Naive B cell (primary cell): ENCODE data around the gene COLQ. TPM values are rescaled to one million over a fixed set of nuclear protein-coding genes. Genes with fewer than 3 reads are reported as not detected.
"Not testable (repeated sequence)": the region's sequence is repeated elsewhere in the genome, so short reads cannot be mapped to it uniquely, and the experiment has no call there.

Experiments
- ATAC-seq, 2 donors: fragments of 150-1000 bp; cut with Tn5 transposase; 2 replicates each; pipeline ENCODE4 v1.10.0; 2021; ENCODE audit warnings: low read depth in 2 of 2, mild to moderate bottlenecking in 2 of 2, moderate library complexity in 2 of 2
- DNase-seq: peaks from one replicate; pipeline ENCODE4 v3.0.0; 2022
- H3K27ac Mint-ChIP-seq, 6 donors: one replicate each; pipeline ENCODE4 v1.8.0; 2020 to 2022; ENCODE audit warnings: mild to moderate bottlenecking in 6 of 6, mixed read lengths in 6 of 6, moderate library complexity in 5 of 6, inconsistent platforms in 2 of 6
- H3K27me3 Mint-ChIP-seq, 3 donors: one replicate each; pipeline ENCODE4 v1.8.0; 2021 to 2022; ENCODE audit warnings: mixed read lengths in 3 of 3, mild to moderate bottlenecking in 1 of 3
- H3K36me3 Mint-ChIP-seq, 2 donors: one replicate each; pipeline ENCODE4 v1.8.0; 2020 to 2022; ENCODE audit warnings: mixed read lengths in 2 of 2, inconsistent platforms in 1 of 2, mild to moderate bottlenecking in 1 of 2
- H3K4me1 Mint-ChIP-seq, 3 donors: one replicate each; pipeline ENCODE4 v1.8.0; 2020 to 2022; ENCODE audit warnings: mixed read lengths in 3 of 3, inconsistent platforms in 1 of 3, mild to moderate bottlenecking in 1 of 3, moderate library complexity in 1 of 3
- H3K4me3 Mint-ChIP-seq, 8 donors: one replicate each; pipeline ENCODE4 v1.8.0; 2020 to 2022; ENCODE audit warnings: mild to moderate bottlenecking in 8 of 8, mixed read lengths in 8 of 8, moderate library complexity in 8 of 8, inconsistent platforms in 2 of 8
- H3K9me3 Mint-ChIP-seq, 7 donors: one replicate each; pipeline ENCODE4 v1.8.0; 2020 to 2022; ENCODE audit warnings: mixed read lengths in 7 of 7, mild to moderate bottlenecking in 5 of 7, inconsistent platforms in 2 of 7, moderate library complexity in 1 of 7
- polyA plus RNA-seq, 6 donors: library from polyadenylated mRNA; unstranded; fragments of 300-500 nt; fragmentation: Illumina TruSeq; gene quantifications; one replicate each; pipeline ENCODE4 v1.2.3, GENCODE V29; 2021; ENCODE audit warnings: low read depth in 6 of 6

COLQ gene
- polyA plus RNA-seq, 6 donors from 2014 or later, result 0.17 to 0.45 TPM; not detected in 4

DNA sequence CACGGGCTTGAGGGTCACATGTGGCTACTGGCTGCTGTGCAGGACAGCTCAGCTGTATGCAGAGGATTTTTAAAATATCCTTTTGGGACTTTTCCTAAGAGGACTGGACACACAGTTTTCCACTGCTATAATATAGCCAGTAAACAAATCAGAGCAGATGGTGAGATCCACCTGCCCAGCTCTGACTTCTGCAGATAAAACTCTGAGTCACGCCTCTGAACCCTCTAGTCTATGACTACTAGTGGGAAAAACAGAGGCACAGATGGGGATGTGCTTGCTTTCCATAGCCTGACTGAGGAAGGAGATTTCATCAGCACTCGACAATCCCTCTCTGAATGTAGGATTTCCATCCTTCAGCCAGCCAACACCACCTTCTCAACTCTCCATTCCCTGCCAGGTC, 45.1 kb downstream of the COLQ start:
- Mint-ChIP-seq H3K9me3 (no peaks in the 10 kb centered on the region), H3K4me1 (no peaks in the 10 kb centered on the region), H3K27me3 (no peaks in the 10 kb centered on the region), H3K36me3 (no peaks in the 10 kb centered on the region), H3K27ac (no peak overlapping the region), H3K4me3 (no peak overlapping the region)
- DNase-seq (no peak), ATAC-seq (no peak)

DNA sequence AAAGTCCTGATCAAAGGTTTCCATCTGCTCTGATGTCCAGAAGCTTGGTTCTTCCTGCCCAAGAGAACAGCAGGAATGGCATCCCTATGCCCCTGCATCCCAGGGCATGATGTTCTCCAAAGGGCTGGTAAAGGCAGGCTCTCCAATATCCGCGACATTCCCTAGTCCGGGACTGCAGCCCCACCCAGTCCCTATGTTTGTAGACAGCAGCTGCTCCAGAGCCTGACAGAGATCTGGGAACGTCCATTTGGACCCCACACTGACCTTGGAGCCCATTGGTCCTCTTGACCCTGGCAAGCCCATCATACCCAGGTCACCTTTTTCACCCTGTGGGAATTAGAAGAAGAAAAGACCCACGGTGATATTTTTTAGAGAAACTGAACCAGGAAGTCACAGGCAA, 46.3 kb downstream of the COLQ start:
- Mint-ChIP-seq H3K27me3 (no peaks in the 10 kb centered on the region), H3K9me3 (no peaks in the 10 kb centered on the region), H3K4me3 (no peak overlapping the region)

DNA sequence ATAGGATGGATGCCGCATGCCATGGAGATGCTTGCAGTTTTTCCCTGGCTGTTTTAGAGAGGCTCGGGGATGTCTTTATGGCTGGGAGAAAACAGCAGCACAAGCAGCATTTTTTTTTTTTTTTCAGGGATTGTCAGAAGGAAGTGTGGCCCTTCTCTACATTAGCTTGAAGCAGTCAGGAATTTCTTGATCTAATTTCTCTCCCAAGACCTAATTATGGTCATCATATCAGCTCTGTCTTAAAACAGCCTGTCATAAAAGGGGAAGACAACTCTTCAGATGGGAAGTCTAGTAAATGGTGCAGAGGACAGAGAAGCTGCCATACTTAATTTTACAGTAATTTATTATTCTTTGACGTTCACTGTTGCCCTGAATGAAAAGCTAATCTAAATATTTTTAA, 49.6 kb downstream of the COLQ start:
- peak overlapping the region in 1 of 8 donors; percentile 61 for H3K4me3 Mint-ChIP-seq
- no peaks in the 10 kb centered on the region for H3K9me3 Mint-ChIP-seq
- no peaks in the 10 kb centered on the region for H3K36me3 Mint-ChIP-seq
- no peaks in the 10 kb centered on the region for H3K27me3 Mint-ChIP-seq
- ATAC-seq (no peak), DNase-seq (no peak)
- H3K4me1 Mint-ChIP-seq, result no peaks in the 10 kb centered on the region
- H3K27ac Mint-ChIP-seq, result no peak overlapping the region

More for the DNA sequence above, 46.3 kb downstream of the COLQ start:
- ATAC-seq, result no peak
- Mint-ChIP-seq H3K36me3 (no peaks in the 10 kb centered on the region), H3K27ac (no peak overlapping the region), H3K4me1 (no peaks in the 10 kb centered on the region)
- DNase-seq, result no peak

DNA sequence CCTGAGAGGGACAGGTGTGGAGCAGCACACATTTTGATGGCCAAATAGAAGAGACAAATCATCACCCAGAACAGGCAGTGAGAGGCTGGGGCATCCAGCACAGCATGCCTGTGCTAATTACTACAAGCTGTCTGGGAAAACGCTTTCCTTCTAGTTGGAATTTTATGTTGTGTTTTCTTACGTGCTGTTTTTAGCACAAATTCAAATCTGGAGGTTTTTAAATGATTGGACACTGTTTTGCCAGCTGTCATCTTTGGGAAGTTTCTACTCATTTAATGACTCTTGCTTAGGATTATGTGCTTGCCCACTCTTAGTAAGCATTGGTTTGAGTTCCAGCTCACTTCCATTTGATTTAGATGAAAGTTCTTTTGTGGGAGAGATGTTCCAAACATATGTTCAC, 50.7 kb downstream of the COLQ start:
- Mint-ChIP-seq H3K27me3 (no peaks in the 10 kb centered on the region), H3K27ac (no peak overlapping the region), H3K4me3 (no peak overlapping the region), H3K36me3 (no peaks in the 10 kb centered on the region), H3K9me3 (no peaks in the 10 kb centered on the region), H3K4me1 (no peaks in the 10 kb centered on the region)
- DNase-seq, result no peak
- ATAC-seq, result no peak

DNA sequence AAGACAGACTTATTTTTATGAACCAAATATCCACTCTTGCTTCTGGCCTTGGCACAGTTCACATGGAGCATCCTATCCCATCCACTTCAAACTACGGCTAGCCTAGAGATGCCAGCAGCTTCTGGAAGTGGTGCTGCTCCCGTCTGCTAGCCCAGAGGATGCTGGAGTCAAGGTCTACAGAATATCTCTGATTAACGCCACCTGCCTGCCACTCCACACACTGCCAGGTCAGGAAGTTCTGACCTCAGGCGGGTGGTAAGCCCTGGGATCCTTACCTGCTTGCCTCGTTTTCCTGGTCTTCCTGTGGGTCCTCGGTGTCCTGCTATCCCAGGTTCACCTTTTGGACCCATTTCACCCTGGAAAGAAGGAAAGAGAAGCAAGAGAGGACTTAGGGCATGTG, 51.2 kb downstream of the COLQ start:
- H3K9me3 Mint-ChIP-seq, result no peaks in the 10 kb centered on the region
- no peaks in the 10 kb centered on the region for H3K27me3 Mint-ChIP-seq
- no peaks in the 10 kb centered on the region for H3K4me1 Mint-ChIP-seq
- DNase-seq (no peak), ATAC-seq (no peak)
- H3K4me3 Mint-ChIP-seq, result no peak overlapping the region
- H3K27ac Mint-ChIP-seq, result no peak overlapping the region
- no peaks in the 10 kb centered on the region for H3K36me3 Mint-ChIP-seq

DNA sequence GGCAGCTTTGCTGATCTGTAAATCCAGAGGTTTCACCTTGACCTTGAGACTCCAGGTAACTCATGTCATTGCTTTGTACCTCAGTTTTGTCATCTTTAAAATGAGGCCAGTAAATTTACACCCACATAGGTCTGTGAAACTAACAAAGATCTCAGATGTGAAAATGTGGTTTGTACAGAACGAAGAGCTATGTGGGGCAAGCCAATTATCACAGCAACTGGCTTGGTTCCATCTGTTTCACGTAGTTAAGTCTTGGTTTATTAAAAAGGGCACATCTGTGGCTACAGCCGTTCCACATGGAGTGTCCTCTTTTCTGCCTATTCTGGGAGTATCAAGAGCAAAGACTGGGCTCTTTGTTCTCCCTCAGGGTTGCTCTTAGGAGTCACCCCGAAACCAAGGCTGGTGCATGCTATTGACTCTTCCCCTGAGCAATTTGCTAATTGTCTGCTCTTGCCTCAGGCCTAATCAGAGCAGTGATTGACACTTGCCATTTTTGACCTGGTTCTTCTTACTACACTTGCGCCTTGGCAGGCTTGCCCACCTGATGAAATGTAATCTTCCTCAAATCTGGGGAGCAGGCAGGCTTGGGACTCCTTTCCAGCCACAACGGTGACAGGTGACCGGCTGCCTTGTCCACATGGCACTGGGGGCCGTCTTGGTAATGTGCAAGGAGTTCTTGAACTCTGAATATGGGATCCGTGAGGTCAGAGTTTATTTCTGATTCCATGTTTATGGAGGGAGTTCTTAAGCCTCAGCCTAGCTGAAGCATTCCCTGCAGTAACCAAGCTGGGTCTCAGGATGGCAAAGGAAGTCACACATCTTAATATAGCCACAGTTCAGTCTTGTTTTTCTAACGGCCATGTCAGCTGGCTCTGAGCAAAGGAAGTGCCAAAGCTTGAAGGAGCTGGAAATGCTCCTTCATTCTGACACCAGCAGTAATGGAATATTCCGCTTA, 54.0 kb downstream of the COLQ start:
- Mint-ChIP-seq H3K4me1 (no peaks in the 10 kb centered on the region), H3K4me3 (no peak overlapping the region), H3K36me3 (no peaks in the 10 kb centered on the region), H3K27ac (peak overlapping the region in 1 of 6 donors; percentile 17), H3K27me3 (no peaks in the 10 kb centered on the region), H3K9me3 (no peaks in the 10 kb centered on the region)
- DNase-seq (no peak), ATAC-seq (no peak)

DNA sequence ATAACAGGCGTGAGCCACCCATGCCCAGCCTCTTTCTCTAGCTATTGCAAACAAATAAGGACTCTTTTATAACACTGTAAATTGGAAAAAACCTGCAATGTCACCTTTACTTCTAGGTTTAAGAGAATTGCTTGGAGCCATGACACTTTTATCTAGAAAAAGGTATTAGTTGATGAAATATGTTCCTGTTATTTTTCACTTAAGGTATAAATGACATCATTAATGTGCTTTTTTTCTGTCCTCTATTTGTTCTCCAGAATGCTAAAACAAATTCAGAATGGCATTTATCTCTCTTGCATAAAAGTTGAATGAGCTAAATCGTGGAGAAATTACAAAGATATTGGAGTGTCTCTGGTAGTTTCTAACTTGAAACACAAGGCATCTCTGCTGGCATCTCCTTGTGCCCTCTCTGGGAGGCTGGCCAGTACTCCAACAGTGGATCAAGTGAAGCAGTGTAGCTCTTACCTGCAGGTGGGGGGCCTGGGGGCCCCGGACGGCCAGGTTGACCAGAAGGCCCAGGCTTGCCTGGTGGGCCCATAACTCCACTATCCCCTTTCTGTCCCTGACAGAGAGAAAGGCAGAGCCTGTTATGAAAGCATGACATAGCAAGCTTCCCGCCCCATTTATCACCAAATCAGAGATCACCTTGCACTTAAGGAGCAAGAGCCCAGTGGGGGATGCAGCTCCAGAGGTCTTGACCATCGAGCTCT, 55.5 kb downstream of the COLQ start:
- ATAC-seq (no peak), DNase-seq (no peak)
- Mint-ChIP-seq H3K36me3 (no peaks in the 10 kb centered on the region), H3K27ac (peak overlapping the region in 1 of 6 donors; percentile 6), H3K27me3 (no peaks in the 10 kb centered on the region), H3K4me3 (no peak overlapping the region), H3K9me3 (no peaks in the 10 kb centered on the region), H3K4me1 (peaks cover 0 to 5% (median 3%) of the 10 kb centered on the region in 3 donors)

DNA sequence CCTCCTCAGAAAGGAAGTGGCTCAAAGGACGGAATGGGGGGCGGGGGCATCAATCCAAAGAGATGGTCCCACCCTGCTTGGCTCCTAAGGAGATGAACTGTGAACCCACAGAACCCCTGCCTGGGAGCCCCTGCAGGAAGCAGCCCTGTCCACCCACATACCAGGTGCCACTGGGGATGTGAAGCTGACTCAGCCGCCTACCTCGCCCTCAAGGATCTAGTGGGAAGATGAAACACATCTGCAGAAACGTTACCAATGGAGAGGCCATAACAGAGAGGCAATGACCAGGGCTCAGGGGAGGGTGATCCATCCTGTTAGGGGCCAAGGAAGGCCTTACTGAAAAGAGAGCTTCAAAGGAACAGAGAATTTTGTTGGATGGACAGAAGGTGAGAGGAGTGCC, 59.1 kb downstream of the COLQ start:
- Mint-ChIP-seq H3K4me3 (no peak overlapping the region), H3K36me3 (no peaks in the 10 kb centered on the region), H3K4me1 (peaks cover 0 to 5% (median 3%) of the 10 kb centered on the region in 3 donors), H3K27ac (no peak overlapping the region), H3K27me3 (no peaks in the 10 kb centered on the region), H3K9me3 (peaks cover 0 to 5% (median 0%) of the 10 kb centered on the region in 7 donors)
- no peak for DNase-seq
- no peak for ATAC-seq

DNA sequence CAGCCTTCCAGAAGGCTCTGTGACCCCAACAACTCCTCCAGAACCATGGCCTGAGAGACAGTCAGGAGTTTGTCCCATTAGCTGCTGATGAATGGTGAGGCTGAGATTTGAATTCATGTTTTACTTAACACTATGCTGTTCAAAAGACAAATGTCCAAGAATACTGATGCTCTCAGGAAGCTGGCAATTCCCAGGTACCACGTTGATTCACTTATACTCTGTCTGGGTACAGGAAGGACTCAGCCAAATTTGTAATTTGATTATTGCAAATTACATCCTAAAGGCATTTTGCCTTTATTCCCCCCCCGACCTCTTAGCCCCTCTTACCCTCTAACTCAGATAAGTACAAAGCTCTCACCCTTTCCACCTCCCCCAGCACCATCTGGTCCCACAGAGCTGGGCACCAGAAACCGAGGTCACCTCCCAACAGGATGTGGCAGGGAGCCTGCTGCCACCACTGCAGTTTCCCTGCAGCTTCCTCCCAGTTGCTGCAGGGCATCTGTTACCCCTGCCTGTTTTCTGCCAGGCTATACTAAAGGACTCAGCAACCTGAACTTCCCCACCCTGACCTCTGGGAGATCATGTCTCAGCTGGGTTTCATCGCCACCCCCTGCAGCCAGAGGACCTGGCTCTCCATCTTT, 60.5 kb downstream of the COLQ start:
- Mint-ChIP-seq H3K4me1 (peaks cover 0 to 5% (median 3%) of the 10 kb centered on the region in 3 donors), H3K27ac (peak overlapping the region in 2 of 6 donors; percentile 29 to 89)

DNA sequence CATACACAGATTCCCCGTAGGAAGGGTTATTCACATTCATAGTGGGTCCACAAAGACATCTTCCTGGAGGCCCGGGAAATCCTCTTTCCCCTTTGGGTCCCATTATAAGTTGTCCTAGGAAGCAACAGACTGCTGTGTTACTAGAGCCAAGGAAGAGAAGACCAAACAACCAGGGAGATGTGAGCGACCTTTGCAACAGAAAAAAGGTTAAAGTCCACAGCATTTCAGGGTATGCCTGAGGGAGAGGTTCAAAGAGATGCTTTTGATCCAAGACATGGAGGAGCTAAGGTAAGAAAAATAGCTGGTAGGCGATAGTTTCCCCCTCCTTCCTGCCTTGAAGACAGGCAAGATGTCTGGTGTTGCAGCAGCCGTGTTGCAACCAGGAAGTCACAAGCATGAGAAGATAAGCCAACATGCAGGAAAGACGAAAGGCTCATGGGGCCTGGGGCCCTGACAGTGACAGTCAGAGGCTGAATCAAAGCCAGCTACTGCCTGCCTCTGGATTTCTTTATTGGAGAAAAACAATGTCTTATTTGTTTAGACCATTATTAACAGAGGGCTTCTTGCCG, 63.2 kb downstream of the COLQ start:
- DNase-seq (no peak), ATAC-seq (no peak)
- Mint-ChIP-seq H3K4me3 (no peak overlapping the region), H3K27me3 (no peaks in the 10 kb centered on the region), H3K4me1 (peaks cover 0 to 5% (median 3%) of the 10 kb centered on the region in 3 donors), H3K9me3 (peaks cover 0 to 5% (median 0%) of the 10 kb centered on the region in 7 donors), H3K27ac (no peak overlapping the region), H3K36me3 (no peaks in the 10 kb centered on the region)

More for the DNA sequence above, 60.5 kb downstream of the COLQ start:
- no peak for DNase-seq
- Mint-ChIP-seq H3K9me3 (peaks cover 0 to 5% (median 0%) of the 10 kb centered on the region in 7 donors), H3K27me3 (no peaks in the 10 kb centered on the region), H3K36me3 (no peaks in the 10 kb centered on the region), H3K4me3 (no peak overlapping the region)
- ATAC-seq, result no peak

DNA sequence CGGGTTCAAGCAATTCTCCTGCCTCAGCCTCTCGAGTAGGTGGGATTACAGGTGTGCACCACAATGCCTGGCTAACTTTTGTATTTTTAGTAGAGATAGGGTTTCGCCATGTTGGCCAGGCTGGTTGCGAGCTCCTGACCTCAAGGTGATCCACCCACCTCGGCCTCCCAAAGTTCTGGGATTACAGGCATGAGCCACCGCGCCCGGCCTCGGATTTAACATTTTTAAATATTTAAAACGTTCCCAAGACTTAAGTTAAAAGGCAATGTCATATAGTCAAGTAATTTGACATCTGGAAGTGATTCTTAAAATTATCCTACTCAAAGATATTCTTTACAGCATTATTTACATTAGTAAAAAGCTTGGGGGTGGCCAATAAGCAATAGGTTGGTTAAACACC, 64.6 kb downstream of the COLQ start:
- H3K27ac Mint-ChIP-seq, result peak overlapping the region in 2 of 6 donors; percentile 21 to 70
- not testable (repeated sequence) for H3K9me3 Mint-ChIP-seq, H3K36me3 Mint-ChIP-seq, H3K27me3 Mint-ChIP-seq, H3K4me3 Mint-ChIP-seq, DNase-seq, ATAC-seq, H3K4me1 Mint-ChIP-seq

DNA sequence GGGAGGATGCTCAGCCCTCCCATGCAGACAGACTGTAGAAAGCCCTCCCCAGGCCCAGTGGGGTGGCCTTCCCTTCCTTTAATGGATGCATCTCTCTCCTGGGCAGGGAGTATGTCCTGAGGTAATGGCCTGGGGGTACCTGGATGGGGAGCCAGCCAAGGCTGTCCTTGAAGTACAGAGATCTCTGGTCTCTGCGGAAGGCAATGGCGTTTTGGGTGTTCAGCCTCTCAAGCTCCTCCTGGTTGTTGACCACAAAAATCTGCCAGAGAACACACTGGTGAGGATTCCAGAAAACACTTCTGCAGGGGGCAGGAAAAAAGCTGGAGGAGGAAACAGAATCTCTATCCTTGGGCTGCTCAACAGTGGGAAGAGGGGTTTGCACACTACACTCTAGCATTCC, 65.2 kb downstream of the COLQ start:
- Mint-ChIP-seq H3K9me3 (peaks cover 0 to 5% (median 0%) of the 10 kb centered on the region in 7 donors), H3K36me3 (peaks cover 0 to 2% of the 10 kb centered on the region in 2 donors), H3K4me1 (peaks cover 0 to 3% (median 2%) of the 10 kb centered on the region in 3 donors), H3K4me3 (no peak overlapping the region), H3K27ac (no peak overlapping the region), H3K27me3 (no peaks in the 10 kb centered on the region)
- DNase-seq (no peak), ATAC-seq (no peak)

DNA sequence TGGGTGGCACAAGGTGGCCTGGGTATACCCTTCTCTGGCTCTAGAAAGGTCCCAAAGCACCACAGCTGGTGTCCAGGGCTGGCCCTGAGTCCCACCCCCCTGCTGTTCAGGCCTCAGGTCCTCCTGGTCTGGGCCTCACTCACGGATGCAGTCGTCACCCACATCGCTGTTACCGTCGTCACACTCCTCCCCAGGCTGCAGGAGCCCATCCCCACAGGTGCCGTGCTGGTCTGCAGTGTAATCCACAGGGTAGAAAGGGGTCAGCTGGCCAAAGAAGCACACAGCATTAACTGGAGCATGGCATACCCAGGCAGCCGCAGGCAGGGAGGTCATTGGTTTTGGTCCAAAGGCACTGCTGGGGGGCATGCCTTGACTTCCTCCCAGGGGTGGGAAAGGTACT, 65.8 kb downstream of the COLQ start:
- H3K4me1 Mint-ChIP-seq, result no peaks in the 10 kb centered on the region
- H3K4me3 Mint-ChIP-seq, result no peak overlapping the region
- ATAC-seq (no peak), DNase-seq (no peak)
- no peak overlapping the region for H3K27ac Mint-ChIP-seq
- peaks cover 0 to 6% of the 10 kb centered on the region in 2 donors for H3K36me3 Mint-ChIP-seq
- peaks cover 0 to 5% (median 0%) of the 10 kb centered on the region in 7 donors for H3K9me3 Mint-ChIP-seq
- H3K27me3 Mint-ChIP-seq, result no peaks in the 10 kb centered on the region
